A673 (cell line): ENCODE results near the gene RBM4B. TPM values are rescaled to one million over a fixed set of nuclear protein-coding genes. Genes with fewer than 3 reads are reported as not detected.

ENCODE experiments used
- BruUV-seq: library from RNA; stranded (reverse); fragments of 400-500 nt; replicated peaks from 2 replicates; lab custom pipeline; 2021; lab: Mats Ljungman, UMichigan
- CTCF ChIA-PET: fragments of 300-600 bp; sonication (Branson Sonifier 250); formaldehyde crosslinking; loops from one replicate; lab custom pipeline; 2022; ENCODE audit warnings: antibody characterized with exemption; lab: Charles Lee
- POLR2A ChIA-PET: fragments of 300-600 bp; sonication (Branson Sonifier 250); formaldehyde crosslinking; loops from one replicate; lab custom pipeline; 2022; ENCODE audit warnings: antibody characterized with exemption; ENCODE audit not compliant: low non-redundant PET; lab: Charles Lee
- DNase-seq: peaks from one replicate; pipeline ENCODE4 v3.0.0-alpha.2; 2015; ENCODE audit warnings: low spot score
- H3K27ac ChIP-seq: fragments of 200-600 bp; sonication (generic); 2 replicates; pipeline ENCODE4 v1.5.1; 2016; ENCODE audit warnings: mixed run types, low read depth, mild to moderate bottlenecking, mixed read lengths, antibody characterized with exemption, low read length; ENCODE audit not compliant: poor library complexity, severe bottlenecking
- H3K27me3 ChIP-seq: fragments of 200-600 bp; sonication (generic); replicated peaks from 2 replicates; pipeline ENCODE4 v1.6.1; 2017; ENCODE audit warnings: mixed run types, low read depth, mild to moderate bottlenecking, mixed read lengths, antibody characterized with exemption, low read length; ENCODE audit not compliant: insufficient read depth, poor library complexity
- H3K36me3 ChIP-seq: fragments of 200-600 bp; sonication (generic); 2 replicates; pipeline ENCODE4 v1.6.1; 2016; ENCODE audit warnings: mixed run types, mild to moderate bottlenecking, mixed read lengths, antibody characterized with exemption, low read length; ENCODE audit not compliant: insufficient read depth, poor library complexity, severe bottlenecking
- H3K4me1 ChIP-seq: fragments of 200-600 bp; sonication (generic); 2 replicates; pipeline ENCODE4 v1.6.1; 2017; ENCODE audit warnings: mixed run types, mild to moderate bottlenecking, mixed read lengths, antibody characterized with exemption, low read length; ENCODE audit not compliant: insufficient read depth, poor library complexity, severe bottlenecking
- H3K4me3 ChIP-seq: fragments of 200-600 bp; sonication (generic); 2 replicates; pipeline ENCODE4 v1.5.1; 2016; ENCODE audit warnings: low read depth, mixed run types, mild to moderate bottlenecking, mixed read lengths, low read length; ENCODE audit not compliant: poor library complexity, severe bottlenecking
- H3K9me3 ChIP-seq: fragments of 200-600 bp; sonication (generic); 2 replicates; pipeline ENCODE4 v1.6.1; 2016; ENCODE audit warnings: mixed run types, low read depth, mild to moderate bottlenecking, mixed read lengths, antibody characterized with exemption, low read length; ENCODE audit not compliant: poor library complexity, severe bottlenecking
- CTCF ChIP-seq: fragments of 300-800, 200-600 bp; sonication (generic); conservative IDR thresholded peaks from 2 replicates; pipeline ENCODE4 v1.5.1; 2017; ENCODE audit warnings: low read depth, mild to moderate bottlenecking, antibody characterized with exemption, low read length, moderate library complexity, mixed read lengths
- EZH2 ChIP-seq: fragments of 200-600 bp; sonication (generic); IDR thresholded peaks from 2 replicates; pipeline ENCODE4 v1.6.1; 2017; ENCODE audit warnings: borderline replicate concordance, low read depth, mild to moderate bottlenecking, mixed read lengths, antibody characterized with exemption, low read length; ENCODE audit not compliant: poor library complexity, severe bottlenecking
- intact Hi-C: fragments of 100-400 bp; cut with micrococcal nuclease; formaldehyde crosslinking; loops from one replicate; pipeline ENCODE4 v1.10.0; 2022; ENCODE audit not compliant: unreplicated experiment
- total RNA-seq: library from RNA; stranded (reverse); gene quantifications from 2 replicates; pipeline ENCODE4 v1.2.3, GENCODE V29; 2021

Gene RBM4B
- total RNA-seq, 1 experiment from 2014 or later: 40.5 TPM

- Histone ChIP-seq H3K27me3 (no peaks in the 10 kb centered on the region), H3K36me3 (peaks cover 6% of the 10 kb centered on the region), H3K27ac (no peak overlapping the region), H3K4me3 (no peak overlapping the region), H3K9me3 (no peaks in the 10 kb centered on the region), H3K4me1 (no peaks in the 10 kb centered on the region)
- DNase-seq: no peak
- intact Hi-C loops: no loop called here
- ChIA-PET CTCF (no interaction called here), POLR2A (no interaction called here)
- BruUV-seq: no TSS peak
- TF ChIP-seq EZH2: no peak
- TF ChIP-seq CTCF: no peak
These were observed 20.8 kb upstream of the RBM4B start for GRCh38 chr11:66698491-66698890.

GRCh38 chr11:66697988-66698387 is 20.3 kb upstream of the RBM4B start:
- H3K36me3 ChIP-seq: peaks cover 6% of the 10 kb centered on the region
- H3K27ac ChIP-seq: no peak overlapping the region
- no peaks in the 10 kb centered on the region for H3K27me3 ChIP-seq
- ChIA-PET CTCF (no interaction called here), POLR2A (no interaction called here)
- H3K4me3 ChIP-seq: no peak overlapping the region
- H3K9me3 ChIP-seq: no peaks in the 10 kb centered on the region
- BruUV-seq: no TSS peak
- no peak for DNase-seq
- intact Hi-C loops: no loop called here
- no peak for TF ChIP-seq CTCF
- TF ChIP-seq EZH2: no peak
- H3K4me1 ChIP-seq: no peaks in the 10 kb centered on the region

- Histone ChIP-seq H3K9me3 (no peaks in the 10 kb centered on the region), H3K36me3 (peaks cover 2% of the 10 kb centered on the region), H3K27ac (no peak overlapping the region), H3K4me3 (no peak overlapping the region), H3K4me1 (no peaks in the 10 kb centered on the region), H3K27me3 (no peaks in the 10 kb centered on the region)
- ChIA-PET CTCF (interaction anchor here (3.1 kb wide), 1 partner anchor 138 kb away, joined by 8 read pairs; no protein-coding TSS in a partner anchor), POLR2A (no interaction called here)
- TF ChIP-seq EZH2 (no peak), CTCF (no peak)
- no TSS peak for BruUV-seq
- intact Hi-C loops: no loop called here
- no peak for DNase-seq
These were observed 18.5 kb upstream of the RBM4B start for GRCh38 chr11:66696146-66696545.
